HG03571 (cell line): ENCODE results near the gene SDK1.

Experiments used
- ATAC-seq: cut with Tn5 transposase; IDR thresholded peaks from one replicate; pipeline ENCODE4 v1.9.1; 2021; ENCODE audit not compliant: unreplicated experiment

SDK1 gene

DNA sequence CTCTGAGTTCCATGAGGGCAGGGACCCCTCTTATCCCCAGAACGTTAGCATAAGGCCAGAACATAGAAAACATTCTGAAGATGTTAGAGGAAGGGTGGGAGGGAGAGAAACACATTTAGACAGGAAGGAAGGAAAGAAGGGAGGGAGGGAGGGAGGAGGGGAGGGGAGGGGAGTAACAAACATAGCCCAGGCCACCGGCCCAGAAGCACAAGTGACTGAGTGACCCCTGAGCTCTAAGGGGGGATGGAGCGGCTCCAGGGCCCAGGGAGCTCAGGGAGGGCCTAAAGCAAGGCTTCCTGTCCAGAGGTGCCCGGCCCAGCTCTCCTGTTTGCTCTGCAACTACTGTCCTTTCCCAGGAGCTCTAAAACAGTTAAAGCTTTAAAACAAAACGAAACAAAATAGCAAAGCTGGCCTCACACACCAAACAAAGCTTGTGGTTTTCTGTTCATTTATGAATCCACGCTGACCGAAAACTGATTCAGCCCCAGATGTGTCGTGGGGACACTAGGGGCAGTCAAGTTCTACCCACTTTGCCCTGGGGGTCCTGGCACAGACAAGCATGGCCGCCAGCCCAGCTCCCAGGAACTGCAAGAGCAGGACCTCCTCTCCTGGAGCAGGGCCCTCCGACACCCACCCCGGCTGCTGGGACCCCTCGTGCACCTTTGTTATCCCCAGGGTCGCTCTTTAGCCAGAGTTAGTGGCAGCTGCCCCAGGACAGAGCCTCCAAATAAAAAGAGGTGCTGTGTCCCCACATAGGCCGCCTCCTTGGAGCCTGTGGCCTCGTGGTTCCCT is 884.9 kb downstream of the SDK1 start:
- ATAC-seq: no peak

DNA sequence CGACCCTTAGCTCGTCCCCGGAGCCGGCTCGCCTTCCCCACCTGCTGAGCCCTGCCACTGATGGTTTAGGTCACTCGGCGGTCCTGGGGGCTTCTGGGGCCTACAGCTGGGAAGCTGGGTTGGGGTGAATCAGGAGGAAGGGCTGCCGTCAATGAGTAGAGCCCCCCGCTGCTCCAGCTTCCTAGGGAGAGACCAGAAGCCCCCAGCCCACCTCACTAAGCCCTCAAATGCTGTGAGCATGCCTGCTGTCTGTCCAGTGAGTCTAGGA is 885.4 kb downstream of the SDK1 start:
- no peak for ATAC-seq

DNA sequence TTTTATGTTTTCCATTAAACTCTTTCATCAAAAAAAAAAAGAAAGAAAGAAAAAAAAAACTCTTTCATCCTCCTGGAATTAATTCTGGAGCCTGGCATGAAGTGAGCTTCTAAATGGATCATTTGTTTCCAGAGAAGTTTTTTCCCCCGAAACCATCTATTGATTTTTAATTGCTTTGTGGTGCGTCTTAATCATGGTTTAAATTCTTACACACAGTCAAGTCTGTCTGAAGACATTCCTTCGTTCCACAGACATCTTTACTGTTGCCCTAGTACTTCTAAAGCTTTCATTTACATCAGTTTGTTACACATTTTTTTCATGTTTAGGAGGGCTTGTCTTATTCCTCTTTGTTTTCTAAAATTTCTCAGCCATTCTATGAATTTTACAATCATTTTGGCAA is 887.6 kb downstream of the SDK1 start:
- no peak for ATAC-seq

DNA sequence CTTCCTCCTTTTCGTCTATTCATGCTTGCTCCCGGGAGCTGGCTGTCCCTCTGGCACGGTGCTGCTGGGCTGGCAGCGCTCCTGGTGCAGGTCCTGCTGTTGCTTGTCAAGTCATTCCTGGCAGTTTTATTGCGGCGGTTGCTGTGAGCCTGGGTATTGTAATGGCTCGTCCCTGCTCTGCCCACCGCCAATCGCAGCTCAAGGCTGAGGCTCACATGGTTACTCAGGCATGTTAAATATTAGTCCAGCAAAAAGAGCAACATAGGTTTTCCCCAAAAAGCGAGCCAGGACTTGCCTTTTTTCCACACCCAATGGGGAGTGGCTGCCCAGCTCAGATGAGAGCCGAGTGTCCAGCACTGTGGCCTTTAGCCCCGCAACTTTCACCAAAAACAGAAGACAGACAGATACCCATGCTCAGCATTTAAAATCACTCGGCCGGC is 888.1 kb downstream of the SDK1 start:
- no peak for ATAC-seq

DNA sequence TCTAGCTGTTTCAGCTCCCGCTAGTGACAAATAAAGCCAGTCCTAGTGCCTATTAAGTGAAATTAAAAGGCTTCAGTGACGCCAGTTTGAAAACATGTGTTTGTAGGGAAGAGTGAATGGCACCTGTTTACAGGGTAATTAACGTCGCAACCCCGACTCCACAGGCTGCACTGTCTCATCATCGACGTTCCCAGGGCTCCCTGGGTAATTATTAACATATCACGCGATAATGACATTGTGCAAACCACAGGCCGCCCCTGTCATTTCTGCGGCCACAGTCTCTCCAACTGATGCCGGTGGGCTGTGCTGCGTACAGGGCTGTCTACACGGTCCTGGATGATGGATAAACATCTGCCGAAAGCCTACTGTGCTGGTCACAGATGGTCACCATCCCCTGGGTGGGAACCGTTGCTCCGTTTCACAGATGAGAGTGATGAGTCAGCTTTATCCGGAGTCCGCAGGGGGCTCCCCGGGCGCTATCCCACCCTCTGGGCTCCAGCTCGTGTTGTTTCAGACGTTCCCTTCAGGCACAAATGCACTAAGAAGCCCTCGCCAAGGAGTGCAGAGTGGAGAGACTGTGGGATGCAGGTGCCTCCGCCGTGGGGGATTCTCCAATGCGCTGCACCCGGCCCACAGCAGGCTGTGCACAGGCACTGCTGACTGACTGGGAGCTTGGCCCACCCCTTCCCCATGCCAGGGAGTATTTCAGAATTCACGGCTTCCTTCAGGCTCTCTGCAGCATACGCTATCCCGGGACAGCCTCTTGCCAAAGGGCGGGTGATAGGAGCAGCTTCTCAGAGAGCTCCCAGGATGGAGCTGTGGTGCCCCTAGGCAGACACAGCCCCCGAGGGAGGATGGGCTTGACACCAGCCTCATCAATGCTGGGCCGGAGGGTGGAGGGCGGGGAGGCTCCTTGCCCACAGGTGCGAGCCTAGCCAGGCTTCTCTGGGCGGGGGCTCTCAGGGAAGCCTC is 889.2 kb downstream of the SDK1 start:
- no peak for ATAC-seq

DNA sequence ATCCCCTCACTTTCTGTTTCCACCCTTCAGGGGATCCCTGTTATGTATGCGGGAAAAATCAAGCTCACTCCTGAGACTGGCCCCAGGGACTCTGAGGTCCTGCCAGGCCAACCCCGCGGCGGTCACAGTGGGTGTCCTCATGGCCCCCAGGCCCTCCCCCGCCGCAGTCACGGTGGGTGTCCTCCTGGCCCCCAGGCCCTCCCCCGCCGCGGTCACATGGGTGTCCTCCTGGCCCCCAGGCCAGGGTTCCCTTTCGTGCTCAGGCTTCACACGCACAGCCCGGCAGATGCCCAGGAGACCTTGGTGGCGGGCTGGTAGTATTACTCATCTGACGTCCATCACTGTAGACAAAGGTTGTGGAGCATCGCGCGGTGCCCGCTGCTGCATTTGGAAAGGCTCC is 890.0 kb downstream of the SDK1 start:
- no peak for ATAC-seq

DNA sequence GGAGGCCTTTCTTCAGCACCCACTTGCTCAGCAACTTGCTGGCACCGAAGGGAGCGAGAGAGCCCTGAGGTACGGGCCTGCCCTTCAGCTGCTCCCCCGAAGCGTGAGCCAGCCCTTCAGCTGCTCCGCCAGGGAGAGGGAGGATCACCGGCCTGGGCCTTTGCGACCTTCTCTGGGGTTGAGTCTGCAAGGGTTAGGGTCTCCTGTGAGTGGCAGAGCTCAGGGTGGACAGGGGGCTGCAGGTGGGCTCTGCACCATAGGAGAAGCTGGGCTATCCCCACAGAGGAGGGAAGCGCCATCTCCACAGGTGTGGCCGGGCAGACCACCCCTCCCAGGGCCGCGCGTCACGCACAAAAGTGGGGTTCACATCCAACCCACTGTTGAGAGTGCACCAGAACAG is 890.5 kb downstream of the SDK1 start:
- ATAC-seq: no peak

DNA sequence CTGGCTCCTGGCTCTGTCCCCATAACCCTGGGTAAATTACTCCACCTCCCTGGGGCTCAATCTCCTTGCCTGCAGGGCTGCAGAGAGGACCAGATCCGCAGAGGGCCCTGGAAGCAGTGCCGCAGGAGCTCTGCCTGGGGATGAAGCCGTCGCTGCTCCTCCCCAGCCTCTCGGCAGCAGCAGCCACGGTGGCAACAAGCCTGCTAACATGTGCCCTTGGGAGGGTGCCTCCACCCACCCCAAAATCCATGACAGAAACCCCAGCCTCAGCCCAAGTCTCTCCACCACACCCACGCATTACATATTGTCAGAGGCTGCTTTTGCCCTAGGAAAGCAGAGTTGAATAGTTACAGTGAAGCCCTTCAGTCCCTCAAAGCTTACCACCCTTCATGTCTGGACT is 894.6 kb downstream of the SDK1 start:
- no peak for ATAC-seq

DNA sequence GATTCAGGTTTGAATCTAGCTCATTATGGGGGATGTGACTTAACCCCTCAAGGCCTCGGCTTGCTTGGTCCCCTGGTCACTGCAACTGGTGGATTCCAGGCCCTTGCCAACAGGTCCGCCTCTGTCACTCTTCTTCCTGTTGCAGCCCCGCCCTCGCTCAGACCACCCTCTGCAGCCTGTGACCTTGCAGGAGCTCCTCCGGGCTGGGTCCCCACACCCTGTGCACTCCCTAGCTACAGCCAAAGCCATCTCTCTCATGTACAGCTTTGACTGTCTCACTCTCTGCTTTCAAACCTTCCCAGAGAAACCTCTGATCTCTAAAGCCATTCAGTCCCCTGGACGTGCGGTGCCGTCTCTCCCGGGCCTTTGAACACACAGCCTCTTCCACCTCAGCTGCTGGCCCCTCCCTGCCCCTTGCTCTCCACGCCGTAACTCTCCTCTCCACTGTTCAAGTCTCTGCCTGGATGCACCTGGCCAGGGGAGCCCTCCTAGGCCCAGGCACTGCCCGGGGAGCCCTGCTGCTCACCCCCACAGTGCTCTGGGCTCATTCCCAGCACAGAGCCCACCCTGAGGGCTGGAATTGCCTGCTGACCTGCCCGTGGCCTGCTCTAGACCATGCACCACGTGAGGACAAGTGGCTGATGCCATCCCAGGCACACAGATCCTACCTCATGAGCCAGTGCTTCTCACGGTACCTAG is 895.2 kb downstream of the SDK1 start:
- ATAC-seq: no peak

DNA sequence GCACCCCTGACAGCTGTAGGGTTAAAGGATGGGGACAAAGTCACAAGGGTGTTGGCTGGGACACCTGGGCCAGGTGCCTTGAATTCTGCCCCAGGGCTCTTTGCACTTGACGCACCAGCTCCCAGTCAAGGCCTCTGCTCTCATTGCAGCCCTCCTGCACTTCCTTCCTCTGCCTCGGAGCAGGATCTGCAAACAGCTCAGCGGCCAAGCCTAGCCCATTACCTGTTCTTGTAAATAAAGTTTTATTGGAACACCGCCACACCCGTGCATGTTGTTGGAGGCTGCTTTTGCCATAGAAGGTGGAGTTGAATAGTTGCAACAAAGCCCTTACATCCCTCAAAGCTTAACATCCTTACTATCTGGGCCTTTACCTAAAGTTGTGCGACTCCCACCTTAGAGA is 897.2 kb downstream of the SDK1 start:
- ATAC-seq: no peak

DNA sequence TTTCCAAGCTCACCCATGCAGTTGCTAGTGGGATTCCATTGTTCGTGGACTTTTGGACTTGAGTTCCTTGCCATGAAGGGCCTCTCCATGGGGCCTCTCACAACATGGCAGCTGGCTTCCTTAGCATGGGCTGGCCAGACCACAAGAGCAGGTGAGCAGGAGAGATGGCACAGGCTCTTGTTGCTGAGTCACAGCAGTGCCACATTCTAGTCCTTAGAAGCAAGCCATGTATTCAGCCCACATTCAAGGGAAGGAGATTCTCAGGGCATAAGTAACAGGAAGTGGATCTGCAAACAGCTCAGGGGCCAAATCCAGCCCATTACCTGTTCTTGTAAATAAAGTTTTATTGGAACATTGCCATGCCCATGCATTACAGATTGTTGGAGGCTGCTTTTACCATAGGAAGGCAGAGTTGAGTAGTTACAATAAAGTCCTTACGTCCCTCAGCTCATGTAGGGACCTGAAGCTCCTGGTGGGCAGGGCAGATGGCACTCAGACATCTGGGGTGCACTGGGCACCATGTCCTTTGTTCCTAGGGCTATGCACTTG is 899.6 kb downstream of the SDK1 start:
- ATAC-seq: no peak

DNA sequence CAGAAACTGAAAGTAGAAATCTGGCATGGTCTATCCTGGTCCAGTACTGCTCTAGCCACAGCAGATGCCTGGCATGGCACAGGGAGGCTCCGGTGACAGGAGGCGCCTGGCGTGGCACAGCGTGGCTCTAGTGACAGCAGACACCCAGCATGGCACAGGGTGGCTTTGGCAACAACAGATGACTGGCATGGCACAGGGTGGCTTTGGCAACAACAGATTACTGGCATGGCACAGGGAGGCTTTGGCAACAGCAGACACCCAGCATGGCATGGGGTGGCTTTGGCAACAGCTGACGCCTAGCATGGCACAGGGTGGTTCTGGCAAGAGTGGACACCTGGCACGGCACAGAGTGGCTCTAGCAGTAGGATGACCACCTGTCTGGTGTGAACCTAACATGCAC is 900.5 kb downstream of the SDK1 start:
- ATAC-seq: no peak

DNA sequence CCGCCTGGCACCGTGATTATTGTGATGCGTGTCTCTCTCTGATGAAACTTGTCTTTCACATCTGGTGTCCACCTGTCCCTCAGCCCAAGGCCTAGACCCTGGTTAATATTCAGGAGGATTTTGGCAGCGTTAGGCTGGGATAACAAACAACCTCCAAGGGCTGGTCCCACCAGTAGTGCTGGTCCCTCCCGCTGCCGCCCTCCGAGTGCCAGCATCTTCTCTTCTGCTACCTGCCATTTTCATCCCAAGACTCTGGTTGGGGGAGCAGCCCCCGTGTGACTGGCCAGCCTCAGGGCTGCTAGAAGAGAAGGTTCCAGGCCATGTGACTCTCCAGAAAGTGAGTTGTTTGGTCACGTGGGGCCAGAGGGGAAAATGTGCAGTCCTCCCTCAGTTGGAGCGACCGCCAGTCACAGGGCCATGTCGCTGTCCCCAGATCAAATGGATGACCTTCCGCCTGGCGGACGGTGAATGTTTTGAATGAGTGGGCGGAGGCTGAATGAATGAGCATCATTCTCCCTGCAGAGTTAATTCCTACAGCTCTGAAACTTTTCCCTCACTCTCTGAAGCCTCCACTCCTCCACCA is 901.2 kb downstream of the SDK1 start:
- ATAC-seq: no peak

DNA sequence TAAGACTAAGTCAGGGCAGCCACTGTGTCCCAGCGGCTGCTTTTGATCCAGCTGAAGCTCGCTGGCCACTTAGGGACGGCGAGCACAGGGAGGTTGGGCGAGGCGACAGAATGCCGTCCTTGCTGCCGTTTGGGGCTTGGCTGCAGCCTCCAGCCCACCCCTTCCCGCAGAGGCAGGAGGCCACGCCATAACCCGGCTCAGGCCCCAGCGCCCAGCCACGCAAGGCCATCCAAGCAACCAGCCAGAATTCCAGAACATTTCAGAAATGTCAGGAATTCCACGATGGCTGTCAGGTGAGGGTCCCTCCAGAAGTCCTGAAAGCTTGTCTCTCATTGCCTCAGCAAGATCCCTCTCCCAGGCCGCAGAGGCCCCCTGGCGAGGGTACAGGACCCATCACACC is 901.9 kb downstream of the SDK1 start:
- ATAC-seq: no peak

DNA sequence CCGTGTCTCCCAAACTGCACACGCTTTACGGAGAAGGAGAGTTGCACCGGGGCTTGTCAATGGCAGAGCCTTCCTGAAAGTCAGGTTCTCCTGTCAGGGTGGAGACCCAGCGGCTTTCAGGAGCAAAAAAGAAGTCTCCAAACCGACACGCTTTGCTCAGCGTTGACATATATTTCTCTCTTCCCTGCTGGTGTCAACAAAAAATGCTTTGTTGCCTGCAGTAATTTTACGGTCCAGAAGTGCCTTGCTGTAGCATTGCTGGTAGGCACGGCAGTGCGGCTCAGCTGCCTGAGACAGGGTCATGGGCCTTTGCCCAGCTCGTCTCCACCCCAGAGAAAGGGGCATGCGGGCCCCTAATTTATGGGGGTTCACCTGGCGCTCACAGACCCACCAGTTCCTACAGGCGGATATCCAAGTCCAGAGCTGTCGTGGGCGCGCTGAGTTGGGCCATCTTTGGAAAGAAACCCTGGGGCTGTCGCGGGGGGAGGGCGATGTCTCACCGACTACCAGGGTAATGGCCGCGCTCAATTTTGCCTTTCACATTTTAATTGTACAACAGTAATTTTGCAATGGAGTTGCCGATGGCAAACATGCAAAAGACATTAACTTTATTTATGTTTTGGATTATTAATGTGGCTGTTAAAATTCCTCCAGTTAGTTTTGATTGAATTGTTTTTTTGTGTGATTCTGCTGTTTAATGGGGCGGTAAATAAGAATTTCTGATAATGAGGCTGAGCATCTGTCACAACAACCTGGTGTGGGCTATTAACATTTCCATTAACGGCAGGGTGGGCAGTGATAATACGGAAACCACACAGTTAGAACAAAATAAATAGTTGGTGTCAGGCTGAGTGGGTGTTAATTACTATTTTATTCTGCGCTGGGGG is 902.8 kb downstream of the SDK1 start:
- no peak for ATAC-seq

DNA sequence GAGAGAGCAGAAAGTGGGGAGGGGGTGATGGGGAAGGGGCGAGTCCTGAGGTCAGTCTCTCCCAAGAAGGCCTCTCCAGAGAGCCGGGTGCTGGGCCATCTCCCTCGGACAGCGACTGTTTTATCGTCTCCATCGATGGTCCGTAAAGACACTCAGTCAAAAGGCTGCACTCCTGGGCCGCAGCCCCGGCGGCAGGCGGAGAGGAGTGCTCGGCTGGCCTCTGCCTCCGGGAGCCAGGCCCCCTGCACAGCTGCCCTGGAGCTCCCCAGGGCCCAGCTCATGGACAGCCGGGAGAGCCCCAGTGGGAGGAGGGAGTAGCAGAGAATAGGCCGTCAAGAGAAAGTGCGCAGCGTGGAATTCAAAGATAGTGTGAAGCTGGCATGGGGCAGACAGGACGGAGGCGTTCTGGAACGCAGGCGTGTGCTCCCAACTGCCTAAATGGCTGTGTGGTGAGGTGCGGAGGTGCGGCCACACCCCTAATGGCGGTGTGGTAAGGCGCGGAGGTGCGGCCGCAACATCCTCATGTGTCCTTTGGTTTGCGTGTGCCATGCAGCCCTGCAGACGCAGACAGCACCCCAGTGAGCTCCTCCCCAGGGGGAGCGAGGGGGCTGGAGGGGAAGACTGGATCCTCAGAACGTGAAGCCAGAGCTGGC is 903.6 kb downstream of the SDK1 start:
- ATAC-seq: no peak

DNA sequence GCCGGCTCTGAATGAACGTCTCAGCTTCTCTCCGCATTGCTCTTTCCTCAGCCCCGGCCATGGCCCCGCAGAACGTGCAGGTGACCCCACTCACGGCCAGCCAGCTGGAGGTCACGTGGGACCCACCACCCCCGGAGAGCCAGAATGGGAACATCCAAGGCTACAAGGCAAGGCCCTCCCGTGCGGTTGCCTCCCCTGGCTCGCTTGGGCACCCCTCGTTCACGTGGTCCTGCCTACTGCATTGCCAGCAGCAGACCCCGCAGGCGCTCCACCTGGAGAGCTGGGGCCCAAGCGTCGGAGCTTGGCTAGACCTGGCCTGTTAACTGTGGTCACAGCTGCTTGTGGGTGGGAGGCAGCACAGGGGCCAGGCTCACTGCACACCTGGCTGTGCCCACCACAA is 904.8 kb downstream of the SDK1 start:
- ATAC-seq: no peak

DNA sequence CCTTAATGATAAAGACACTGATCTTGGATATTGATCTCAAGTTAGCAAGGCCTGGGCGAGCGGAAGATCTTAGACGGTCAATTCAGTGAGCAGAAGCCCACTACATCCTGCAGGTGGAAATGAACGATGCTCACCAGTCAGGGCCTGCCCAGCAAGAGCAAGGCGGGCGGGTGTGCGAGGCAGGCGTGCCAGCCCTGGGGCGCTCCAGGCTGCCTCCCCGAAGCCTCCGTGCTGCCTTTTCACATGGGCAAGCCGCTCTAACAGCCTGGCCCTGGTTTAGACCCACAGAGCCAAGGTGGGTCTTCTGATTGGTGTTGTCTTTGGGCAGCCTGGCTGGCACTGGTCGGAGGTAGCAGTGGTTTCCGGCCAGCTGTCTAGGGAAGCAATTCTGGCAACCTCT is 906.0 kb downstream of the SDK1 start:
- ATAC-seq: no peak

DNA sequence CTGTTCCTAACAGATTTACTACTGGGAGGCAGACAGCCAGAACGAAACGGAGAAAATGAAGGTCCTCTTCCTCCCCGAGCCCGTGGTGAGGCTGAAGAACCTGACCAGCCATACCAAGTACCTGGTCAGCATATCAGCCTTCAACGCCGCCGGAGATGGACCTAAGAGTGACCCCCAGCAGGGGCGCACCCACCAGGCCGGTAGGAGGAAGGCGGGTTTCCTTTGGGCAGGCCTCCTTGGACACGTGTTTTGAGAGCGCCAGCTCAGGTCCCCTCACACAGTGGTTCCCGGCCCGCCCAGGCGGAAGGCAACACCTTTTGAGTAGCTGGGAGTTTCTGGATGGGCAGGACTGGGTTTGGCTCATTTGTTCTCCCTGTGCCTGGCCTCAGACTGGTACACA is 907.0 kb downstream of the SDK1 start:
- no peak for ATAC-seq

DNA sequence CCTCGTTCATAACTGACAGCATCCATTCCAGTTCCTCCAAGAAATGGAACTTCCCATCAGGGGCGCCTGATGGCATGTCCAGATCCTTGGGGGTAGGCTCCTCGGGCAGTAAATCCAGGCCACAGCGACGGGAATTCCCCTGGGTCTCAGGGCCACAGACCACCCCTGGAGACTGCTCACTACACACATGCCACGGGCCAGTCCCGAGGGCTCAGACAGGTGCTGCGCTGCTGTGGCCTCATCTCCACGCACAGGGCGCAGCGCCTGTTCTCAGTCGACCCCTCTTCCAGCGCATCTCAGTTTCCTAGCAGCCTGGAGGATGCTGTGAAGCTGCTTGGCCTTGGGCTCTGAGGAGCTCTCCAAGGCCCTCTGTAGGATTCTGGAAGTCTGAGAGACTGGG is 907.5 kb downstream of the SDK1 start:
- no peak for ATAC-seq
